ENCODE results near the gene SPINK2.

Gene SPINK2

GRCh38 chr4:56768763-56769162 is 52.7 kb downstream of the SPINK2 start:
- H3K4me3 ChIP-seq (ENCODE audit: low read depth, low read length) = no peak overlapping the region
- DNase-seq (ENCODE audit: low read depth) = no peak
- no peak for TF ChIP-seq CTCF (conservative IDR thresholded peaks at IDR 0.05; ENCODE audit: low read depth, low read length)

GRCh38 chr4:56768316-56768715 is 53.2 kb downstream of the SPINK2 start:
- no peak for DNase-seq (ENCODE audit: low read depth)
- no peak overlapping the region for H3K4me3 ChIP-seq (ENCODE audit: low read depth, low read length)
- no peak for TF ChIP-seq CTCF (conservative IDR thresholded peaks at IDR 0.05; ENCODE audit: low read depth, low read length)

GRCh38 chr4:56767567-56767966 is 53.9 kb downstream of the SPINK2 start:
- no peak for DNase-seq (ENCODE audit: low read depth)
- H3K4me3 ChIP-seq (ENCODE audit: low read depth, low read length) = no peak overlapping the region
- TF ChIP-seq CTCF (conservative IDR thresholded peaks at IDR 0.05; ENCODE audit: low read depth, low read length) = no peak

- DNase-seq (ENCODE audit: low read depth) = no peak
- no peak for TF ChIP-seq CTCF (conservative IDR thresholded peaks at IDR 0.05; ENCODE audit: low read depth, low read length)
- H3K4me3 ChIP-seq (ENCODE audit: low read depth, low read length) = no peak overlapping the region
These were observed 56.7 kb downstream of the SPINK2 start for GRCh38 chr4:56764775-56765174.

GRCh38 chr4:56764223-56764622 is 57.3 kb downstream of the SPINK2 start:
- no peak for DNase-seq (ENCODE audit: low read depth)
- TF ChIP-seq CTCF (conservative IDR thresholded peaks at IDR 0.05; ENCODE audit: low read depth, low read length) = no peak
- H3K4me3 ChIP-seq (ENCODE audit: low read depth, low read length) = no peak overlapping the region

- peak; percentile 8 for TF ChIP-seq CTCF (conservative IDR thresholded peaks at IDR 0.05; ENCODE audit: low read depth, low read length)
- no peak for DNase-seq (ENCODE audit: low read depth)
- no peak overlapping the region for H3K4me3 ChIP-seq (ENCODE audit: low read depth, low read length)
These were observed 58.8 kb downstream of the SPINK2 start for GRCh38 chr4:56762484-56763250.

- H3K4me3 ChIP-seq (ENCODE audit: low read depth, low read length) = no peak overlapping the region
- DNase-seq (ENCODE audit: low read depth) = no peak
- no peak for TF ChIP-seq CTCF (conservative IDR thresholded peaks at IDR 0.05; ENCODE audit: low read depth, low read length)
These were observed 61.3 kb downstream of the SPINK2 start for GRCh38 chr4:56760183-56760582.

All from choroid plexus epithelial cell (primary cell).